H7 (cell line): ENCODE results near the gene DUSP11. TPM values are rescaled to one million over a fixed set of nuclear protein-coding genes. Genes with fewer than 3 reads are reported as not detected.
A peak's percentile ranks its signal among the peaks of the same experiment; 100 is the strongest.
"Not testable (repeated sequence)": the region's sequence is repeated elsewhere in the genome, so short reads cannot be mapped to it uniquely, and the experiment has no call there.

Source experiments
- DNase-seq: peaks from one replicate; pipeline ENCODE4 v3.0.0; 2012
- H3K27me3 ChIP-seq: 2 replicates; pipeline ENCODE4 v1.6.0; 2011; ENCODE audit warnings: mild to moderate bottlenecking, low read length; ENCODE audit not compliant: control insufficient read depth, insufficient read depth
- H3K36me3 ChIP-seq: replicated peaks from 2 replicates; pipeline ENCODE4 v1.5.1; 2011; ENCODE audit warnings: low read length; ENCODE audit not compliant: control insufficient read depth, insufficient read depth
- H3K4me3 ChIP-seq: 2 replicates; pipeline ENCODE4 v1.5.1; 2011; ENCODE audit warnings: low read depth, mild to moderate bottlenecking, control low read depth, low read length, moderate library complexity; ENCODE audit not compliant: insufficient read depth
- total RNA-seq: library from RNA; depleted of rRNA; stranded (reverse); fragments of >200 nt; shearing (Covaris generic); gene quantifications from 2 replicates; pipeline ENCODE4 v1.2.3, GENCODE V29; 2014

DUSP11 gene
- total RNA-seq, 1 experiment from 2014 or later = 28.7 TPM

- not testable (repeated sequence) for H3K4me3 ChIP-seq, DNase-seq, H3K27me3 ChIP-seq, H3K36me3 ChIP-seq
Measured at GRCh38 chr2:73754332-73754731, 25.6 kb downstream of the DUSP11 start.

GRCh38 chr2:73749314-73749713 lies 30.6 kb downstream of the DUSP11 start:
- no peak for DNase-seq
- Histone ChIP-seq H3K27me3 (no peaks in the 10 kb centered on the region), H3K4me3 (no peak overlapping the region), H3K36me3 (peaks cover 2% of the 10 kb centered on the region)

GRCh38 chr2:73746877-73747208 lies 33.1 kb downstream of the DUSP11 start:
- peaks cover 2% of the 10 kb centered on the region for H3K36me3 ChIP-seq
- no peak overlapping the region for H3K4me3 ChIP-seq
- H3K27me3 ChIP-seq = no peaks in the 10 kb centered on the region; the same call in 1 of the 2 replicates
- no peak for DNase-seq

GRCh38 chr2:73746015-73746876 lies 33.7 kb downstream of the DUSP11 start:
- Histone ChIP-seq H3K27me3 (no peaks in the 10 kb centered on the region; the same call in 1 of the 2 replicates), H3K36me3 (peaks cover 2% of the 10 kb centered on the region), H3K4me3 (no peak overlapping the region)
- DNase-seq = peak; percentile 31

GRCh38 chr2:73740767-73741166 lies 39.1 kb downstream of the DUSP11 start:
- Histone ChIP-seq H3K27me3 (peaks cover 5% of the 10 kb centered on the region), H3K4me3 (no peak overlapping the region), H3K36me3 (no peaks in the 10 kb centered on the region; the same call in 1 of the 2 replicates)
- DNase-seq = no peak

- Histone ChIP-seq H3K4me3 (no peak overlapping the region), H3K36me3 (no peaks in the 10 kb centered on the region; the same call in 1 of the 2 replicates), H3K27me3 (peaks cover 5% of the 10 kb centered on the region)
- no peak for DNase-seq
Measured at GRCh38 chr2:73739101-73739500, 40.8 kb downstream of the DUSP11 start.

- DNase-seq = peak; percentile 95
- Histone ChIP-seq H3K36me3 (no peaks in the 10 kb centered on the region; the same call in none of the 2 replicates), H3K27me3 (peaks cover 5% of the 10 kb centered on the region), H3K4me3 (peak within 1 kb of the TSS; percentile 70)
Measured at GRCh38 chr2:73736855-73737779, 42.8 kb downstream of the DUSP11 start, which contains the start of gene TPRKB. Gene TPRKB, minus strand, starts transcription at chr2:73737345. Its CDS starts 2,776 bp downstream, at chr2:73734569.

GRCh38 chr2:73736378-73736777 lies 43.5 kb downstream of the DUSP11 start:
- Histone ChIP-seq H3K4me3 (peak overlapping the region; percentile 70), H3K36me3 (peaks cover 2% of the 10 kb centered on the region), H3K27me3 (peaks cover 5% of the 10 kb centered on the region)
- DNase-seq = no peak

GRCh38 chr2:73730810-73731209 lies 49.1 kb downstream of the DUSP11 start:
- no peak overlapping the region for H3K4me3 ChIP-seq
- no peak for DNase-seq
- H3K27me3 ChIP-seq = no peaks in the 10 kb centered on the region
- H3K36me3 ChIP-seq = peaks cover 2% of the 10 kb centered on the region

- no peak for DNase-seq
- peaks cover 2% of the 10 kb centered on the region for H3K36me3 ChIP-seq
- H3K4me3 ChIP-seq = no peak overlapping the region
- H3K27me3 ChIP-seq = no peaks in the 10 kb centered on the region
Measured at GRCh38 chr2:73728711-73729110, 51.2 kb downstream of the DUSP11 start.

GRCh38 chr2:73728043-73728442 lies 51.9 kb downstream of the DUSP11 start:
- H3K36me3 ChIP-seq = peaks cover 2% of the 10 kb centered on the region
- H3K4me3 ChIP-seq = no peak overlapping the region
- DNase-seq = no peak
- no peaks in the 10 kb centered on the region for H3K27me3 ChIP-seq

GRCh38 chr2:73726657-73727056 lies 53.2 kb downstream of the DUSP11 start:
- H3K27me3 ChIP-seq, H3K36me3 ChIP-seq, DNase-seq, H3K4me3 ChIP-seq: not testable (repeated sequence)

GRCh38 chr2:73718851-73719621 lies 60.9 kb downstream of the DUSP11 start:
- Histone ChIP-seq H3K36me3 (no peaks in the 10 kb centered on the region), H3K4me3 (no peak overlapping the region), H3K27me3 (no peaks in the 10 kb centered on the region)
- no peak for DNase-seq

- DNase-seq = no peak
- Histone ChIP-seq H3K4me3 (no peak overlapping the region), H3K27me3 (no peaks in the 10 kb centered on the region), H3K36me3 (no peaks in the 10 kb centered on the region)
Measured at GRCh38 chr2:73718421-73718820, 61.5 kb downstream of the DUSP11 start.
